HG03108 (cell line): ENCODE data around the gene VCP.

Experiments used
- ATAC-seq: cut with Tn5 transposase; IDR thresholded peaks from one replicate; pipeline ENCODE4 v1.9.1; 2021; ENCODE audit warnings: moderate library complexity; ENCODE audit not compliant: unreplicated experiment

The VCP gene

DNA sequence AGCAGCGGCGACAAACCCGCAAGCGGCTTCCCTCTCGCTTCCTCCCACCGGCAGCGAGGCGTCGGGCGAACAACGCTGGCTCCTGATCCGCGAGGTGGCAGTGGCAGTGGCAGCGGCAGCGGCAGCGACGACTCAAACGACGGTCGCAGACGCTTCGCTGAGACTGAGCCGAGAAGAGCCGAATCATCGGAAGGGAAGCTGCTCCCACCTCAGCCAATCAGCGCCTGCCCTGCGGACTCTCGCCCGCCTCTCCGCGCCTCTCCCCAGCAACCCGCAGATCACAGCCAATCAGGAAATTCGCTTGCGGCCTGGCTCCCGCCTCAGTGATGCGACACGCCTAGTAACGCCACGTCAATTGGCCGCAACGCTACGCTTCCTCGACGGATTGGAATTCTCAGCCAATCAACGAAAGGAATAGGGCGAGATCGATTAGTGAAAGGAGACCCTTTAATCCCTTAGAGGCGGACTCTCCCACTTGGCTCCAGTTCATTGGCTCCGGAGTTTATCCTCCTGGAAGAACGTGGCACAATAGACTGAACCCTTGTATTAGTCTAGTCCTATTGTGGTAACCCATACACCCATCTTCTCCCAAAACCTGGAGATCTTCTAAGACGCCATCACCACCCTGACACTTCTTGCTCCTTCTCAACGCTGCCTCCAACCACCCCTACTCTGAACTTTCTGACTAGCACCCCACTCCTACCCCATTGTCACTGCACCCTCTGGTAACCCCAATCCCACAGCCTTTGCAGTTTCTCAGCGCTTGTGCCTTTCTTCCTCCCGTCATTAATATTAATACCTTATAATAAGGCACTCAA, at the start of gene VCP:
VCP (minus strand) TSS at position 165 of the 818 bp plus-strand sequence. CDS start 272 bp downstream, outside the sequence.
- peak; percentile 77 for ATAC-seq

DNA sequence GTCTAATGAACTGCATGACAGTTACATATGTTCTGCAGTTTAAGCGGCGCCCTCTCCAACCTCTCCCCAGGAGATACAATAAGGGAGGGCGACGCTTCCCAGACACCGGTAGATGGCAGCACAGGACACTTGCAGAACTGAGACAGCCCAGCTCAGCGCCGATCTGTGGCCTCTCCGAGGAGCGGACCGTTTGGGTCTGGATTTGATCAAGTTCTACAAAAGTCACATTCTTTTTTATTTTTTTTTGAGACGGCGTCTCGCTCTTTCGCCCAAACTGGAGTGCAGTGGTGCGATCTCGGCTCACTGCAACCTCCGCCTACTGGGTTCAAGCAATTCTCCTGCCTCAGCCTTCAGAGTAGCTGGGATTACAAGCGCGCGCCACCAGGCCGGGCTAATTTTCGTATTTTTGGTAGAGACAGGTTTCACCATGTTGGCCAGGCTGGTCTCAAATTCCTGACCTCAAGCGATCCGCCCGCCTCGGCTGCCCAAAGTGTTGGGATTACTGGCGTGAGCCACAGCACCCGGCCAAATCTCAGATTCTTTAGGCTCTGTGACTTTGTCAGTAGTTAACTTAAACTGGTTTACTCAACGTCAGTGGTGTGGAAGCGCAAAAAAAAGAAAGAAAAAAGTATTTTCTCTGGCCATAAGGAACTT, 44.6 kb upstream of the VCP start:
- peak; percentile 42 for ATAC-seq

DNA sequence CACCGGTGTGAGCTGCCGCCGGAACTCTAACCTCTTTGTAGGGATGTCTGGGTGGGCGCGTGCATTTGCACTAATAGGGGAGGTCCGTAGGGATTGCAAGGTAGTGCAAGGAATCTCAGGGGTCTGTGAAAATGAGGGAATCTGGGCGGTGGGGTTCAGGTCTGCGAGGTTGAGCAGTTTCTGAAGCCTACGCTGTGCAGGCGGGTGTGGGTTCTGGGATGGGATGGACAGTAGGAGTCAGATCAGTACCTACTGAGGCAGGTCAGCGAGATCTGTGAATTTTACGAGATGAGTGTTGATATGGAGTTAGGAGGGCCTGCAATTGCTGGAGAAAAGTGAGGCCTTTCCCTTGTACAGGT, 44.1 kb upstream of the VCP start:
- no peak for ATAC-seq

DNA sequence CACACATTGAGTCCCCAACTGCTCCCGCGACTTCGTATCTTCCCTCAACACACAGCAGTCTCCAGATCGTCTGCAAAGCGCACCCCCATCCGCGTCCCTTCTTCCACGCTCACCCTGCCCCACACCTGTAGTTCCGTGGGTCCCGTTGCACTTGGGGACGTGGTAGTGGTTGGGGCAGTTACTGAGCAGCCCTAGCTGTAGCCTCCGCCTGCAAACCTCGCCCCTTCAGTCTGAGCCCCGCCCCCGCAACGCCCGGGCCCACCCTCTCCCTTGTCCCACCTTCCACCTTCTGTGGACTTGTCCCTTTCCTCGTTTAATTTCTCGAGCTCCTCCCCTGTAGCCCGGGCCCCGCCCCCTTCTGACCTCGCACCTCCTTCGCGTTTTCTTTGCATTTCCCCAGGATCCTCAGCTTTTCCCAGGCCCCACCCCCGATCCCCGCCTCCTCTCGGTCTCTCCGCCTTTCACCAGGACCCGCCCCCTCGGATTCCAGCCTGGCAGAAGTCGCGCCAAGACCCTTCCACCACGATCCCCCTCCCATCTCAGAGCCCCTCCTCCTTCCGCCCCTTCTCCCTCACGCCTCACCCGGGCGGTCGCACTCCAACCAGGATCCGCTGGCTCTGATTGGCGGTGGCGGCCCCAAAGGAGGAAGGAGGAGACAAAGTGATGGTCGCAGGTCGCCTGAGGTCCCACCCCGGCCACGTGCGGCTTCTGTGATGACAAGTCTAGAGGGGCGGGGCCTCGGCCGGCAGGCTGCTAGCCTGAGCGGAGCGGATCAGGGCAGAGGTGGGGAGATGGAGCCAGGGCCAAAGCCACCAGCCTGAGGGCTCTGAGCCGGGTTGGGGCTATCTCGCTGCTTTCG, 43.5 kb upstream of the VCP start, which contains the start of gene ATOSB:
ATOSB (minus strand) TSS at position 183 of the 859 bp plus-strand sequence. CDS start 7,588 bp downstream, outside the sequence.
- ATAC-seq: peak; percentile 42

DNA sequence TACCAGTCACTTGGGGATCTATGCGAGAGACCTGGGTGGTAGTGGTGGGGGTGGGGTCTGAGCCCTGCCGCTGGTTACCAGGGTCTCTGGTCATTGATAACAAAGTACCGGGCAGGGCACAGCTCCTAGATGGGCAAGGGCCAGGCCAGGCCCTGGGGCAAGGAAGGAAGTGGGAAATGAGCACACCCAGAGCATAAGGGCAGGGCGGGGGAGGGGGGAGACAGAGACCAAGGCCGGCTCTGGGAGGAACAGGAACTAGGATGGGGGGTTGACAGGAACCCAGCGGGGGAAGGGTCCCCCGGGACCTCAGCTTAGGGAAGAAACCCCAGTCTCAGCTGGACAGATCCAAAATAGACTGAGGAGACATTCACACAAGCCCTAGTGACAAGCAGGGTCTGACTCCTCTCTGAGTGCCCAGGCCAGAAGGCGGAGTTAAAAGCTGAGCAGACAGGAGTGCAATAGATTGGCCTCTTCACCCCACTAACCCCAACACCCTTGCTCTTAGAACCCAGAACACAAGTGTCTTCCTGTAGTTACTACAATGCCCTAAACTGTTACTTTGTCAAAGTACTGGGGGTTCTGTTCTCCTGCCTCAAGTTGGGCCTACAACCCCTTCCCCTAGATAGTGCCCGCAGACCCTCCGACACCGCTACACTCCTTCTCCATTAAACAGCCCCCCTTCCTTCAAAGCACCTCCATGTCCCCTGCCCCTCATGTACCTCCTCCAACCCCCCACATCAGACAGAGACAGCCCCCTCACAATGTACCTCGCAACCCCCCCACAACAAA, 42.6 kb upstream of the VCP start:
- ATAC-seq: no peak

DNA sequence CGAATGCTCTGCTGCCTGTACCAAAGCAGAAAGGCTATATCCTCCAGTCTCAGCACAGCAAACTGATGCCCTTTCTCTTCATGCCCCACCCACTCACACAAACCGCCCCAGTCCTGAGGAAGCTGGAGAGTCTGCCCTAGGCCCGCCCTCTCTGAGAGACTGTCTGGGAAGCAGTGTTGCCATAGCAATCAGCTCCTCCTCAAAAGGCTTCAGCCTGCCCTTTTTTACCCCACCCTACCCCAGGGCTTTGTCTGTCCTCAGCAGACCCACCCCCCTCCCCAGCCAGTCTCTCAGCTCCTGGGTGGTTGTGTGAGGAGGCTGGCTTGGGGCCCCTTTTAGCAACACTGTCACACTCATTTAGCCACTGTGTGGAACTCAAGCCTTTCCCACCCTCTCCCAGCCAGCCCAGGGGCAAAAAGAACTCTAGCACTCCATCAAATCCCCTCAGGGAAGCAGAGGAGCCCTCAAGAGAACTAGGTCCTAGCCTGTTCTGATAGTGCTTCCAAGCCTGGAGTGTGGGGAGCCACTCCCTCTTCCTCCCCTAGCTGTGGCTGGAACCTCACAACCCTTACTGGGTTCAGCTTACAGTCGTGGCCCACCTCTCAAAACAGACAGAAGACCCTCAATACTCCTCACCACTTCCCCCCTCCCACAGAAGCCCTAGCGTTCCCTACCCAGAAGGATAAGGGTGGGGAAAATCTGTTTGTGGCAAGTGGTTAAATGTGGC, 41.9 kb upstream of the VCP start:
- no peak for ATAC-seq

DNA sequence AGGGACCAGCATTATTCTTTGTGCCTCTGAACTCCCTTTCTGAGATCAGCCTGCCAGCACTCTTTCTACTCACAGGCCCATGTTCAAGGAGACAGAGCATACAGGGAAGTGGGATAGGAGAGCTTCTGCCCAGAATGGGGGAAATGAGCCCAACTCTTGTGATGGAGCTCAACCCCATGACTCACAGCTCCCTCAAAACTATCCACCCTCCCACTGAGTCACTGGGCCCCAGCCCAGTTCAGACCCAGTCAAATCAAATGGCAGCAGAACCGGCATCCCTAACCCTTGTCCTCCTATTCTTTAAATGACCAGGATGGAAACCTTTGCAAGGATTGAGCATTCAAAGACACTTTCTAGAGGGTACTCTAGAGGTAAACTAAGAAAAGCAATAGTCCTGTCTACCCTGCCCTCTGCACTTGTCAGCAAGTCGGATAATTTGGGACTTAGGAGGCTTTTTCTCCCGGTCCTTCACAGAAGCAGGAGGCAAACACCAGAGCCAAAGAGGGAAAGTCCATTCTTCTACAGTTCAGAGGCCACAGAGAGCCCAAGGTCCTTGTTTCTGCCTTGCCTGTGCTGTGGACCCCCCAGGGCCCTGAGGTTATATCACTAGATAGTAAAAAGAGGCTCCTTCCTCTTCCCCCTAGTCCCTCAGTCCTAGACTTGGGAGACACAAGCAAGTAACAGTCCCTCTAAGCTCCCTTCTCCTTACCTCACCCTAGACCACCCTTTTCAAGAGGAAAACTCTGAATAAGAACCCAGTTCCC, 40.0 kb upstream of the VCP start:
- ATAC-seq: no peak

DNA sequence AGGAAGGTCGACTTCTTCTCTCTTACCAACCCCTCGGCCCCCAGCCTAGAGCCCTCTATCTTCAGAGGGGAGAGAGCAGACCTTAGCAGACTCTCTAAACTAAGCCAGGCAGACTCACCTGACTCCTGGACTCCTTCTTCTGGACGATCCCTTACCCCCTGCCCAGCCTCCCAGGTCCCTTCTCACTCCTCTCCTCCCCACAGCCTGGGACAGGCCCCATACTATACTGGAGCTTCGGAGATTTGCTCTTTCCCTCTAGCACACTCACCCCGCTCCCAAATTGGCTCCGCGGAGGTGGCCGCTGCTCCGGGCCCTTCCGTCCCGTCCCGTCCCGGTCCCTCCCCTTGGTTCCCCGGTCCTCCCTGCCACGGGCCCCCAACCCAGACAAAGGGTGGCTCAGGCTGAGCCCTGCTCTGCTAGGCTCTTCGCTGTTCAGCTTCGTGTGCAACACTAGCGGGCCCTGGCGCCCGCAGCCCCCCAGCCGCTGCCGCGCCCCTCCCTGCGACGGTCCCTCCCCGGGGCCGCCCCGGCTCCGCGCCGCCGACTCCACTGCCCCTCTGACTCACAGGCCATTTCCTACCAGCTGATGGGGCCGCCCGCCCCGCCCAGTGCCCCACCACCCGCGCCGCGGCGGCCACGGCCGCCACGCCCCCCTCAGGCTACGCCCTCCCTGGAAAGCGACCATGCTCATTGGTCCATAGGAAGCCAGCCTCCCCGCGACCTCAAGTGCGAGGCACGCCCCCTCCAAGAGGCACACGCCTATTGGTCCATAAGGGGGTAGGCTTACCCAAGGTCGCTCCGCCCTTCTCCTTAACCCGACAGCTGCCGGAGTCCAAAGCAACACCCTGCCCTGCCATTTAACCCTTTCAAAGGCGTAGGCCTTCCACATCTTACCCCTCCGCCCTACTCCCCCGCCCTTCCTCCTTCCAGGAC, 38.8 kb upstream of the VCP start:
- ATAC-seq: peak; percentile 70

DNA sequence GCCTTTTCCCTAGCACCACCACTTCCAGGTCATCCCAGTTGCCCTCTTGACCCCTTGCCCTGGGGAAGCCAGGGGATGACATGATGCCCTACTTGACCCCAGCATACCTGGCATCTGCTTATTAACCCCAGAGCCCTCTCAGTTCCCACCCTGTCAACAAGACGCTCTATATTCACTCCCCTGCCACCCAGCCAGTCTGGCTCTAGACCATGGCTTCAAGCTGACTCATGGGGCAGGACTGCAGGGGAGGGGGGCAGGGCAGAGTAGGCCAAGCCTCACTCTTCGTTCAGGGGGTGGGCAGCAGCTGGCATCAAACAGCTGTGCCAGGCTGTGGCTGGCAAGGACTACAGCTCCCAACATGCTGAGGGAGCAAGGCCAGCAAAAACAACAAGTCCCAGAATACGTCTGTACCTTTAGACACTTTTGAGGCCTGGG, 37.9 kb upstream of the VCP start:
- no peak for ATAC-seq

DNA sequence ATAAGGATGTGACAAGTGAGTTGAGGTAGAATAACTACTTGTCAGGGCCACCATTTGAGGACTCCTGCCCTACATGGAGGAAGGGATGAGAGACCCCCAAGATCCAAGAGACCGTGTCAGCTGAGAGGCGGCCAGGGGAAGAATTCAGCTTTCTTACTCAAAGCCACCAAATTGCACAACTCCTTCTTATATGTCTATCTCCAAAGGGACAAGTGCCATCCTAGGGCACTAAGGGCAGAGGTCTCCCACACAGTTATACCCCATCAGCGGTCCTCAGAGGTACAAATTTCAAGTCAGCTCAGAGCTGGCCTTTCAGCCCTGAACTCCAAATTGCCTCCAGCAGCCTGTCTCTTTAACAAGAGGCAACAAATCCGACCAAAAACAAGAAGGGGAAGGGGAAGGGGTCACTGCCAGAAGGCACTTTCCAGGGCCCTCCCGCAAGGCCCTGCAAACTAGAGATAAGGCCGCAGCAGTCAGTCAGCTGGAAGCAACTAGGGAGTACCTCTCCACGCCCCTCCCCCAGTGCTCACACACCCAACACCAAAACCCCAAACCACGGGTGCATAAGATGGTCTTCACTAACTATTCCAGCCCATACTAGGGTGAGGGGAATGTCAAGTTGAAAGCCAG, 36.6 kb upstream of the VCP start:
- ATAC-seq: no peak

DNA sequence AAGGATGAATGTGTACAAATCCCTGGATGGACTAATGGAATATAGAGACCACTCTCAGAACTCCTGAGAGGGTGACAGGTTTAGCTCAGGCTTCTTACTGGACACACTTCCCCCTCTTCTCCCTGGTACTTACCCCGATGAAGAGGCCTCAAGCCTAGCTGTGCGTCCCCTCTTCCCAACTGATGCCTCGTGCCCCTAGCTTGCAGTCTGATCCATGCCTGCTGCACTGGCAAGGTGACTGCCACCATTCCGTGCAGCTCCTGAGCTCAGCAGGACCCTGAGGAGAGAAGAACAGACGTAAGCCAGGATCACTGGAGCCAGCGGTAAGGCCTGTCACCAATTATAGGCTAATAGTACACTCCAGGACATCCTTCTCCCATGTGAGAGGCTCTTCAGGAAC, 36.0 kb upstream of the VCP start:
- ATAC-seq: no peak

DNA sequence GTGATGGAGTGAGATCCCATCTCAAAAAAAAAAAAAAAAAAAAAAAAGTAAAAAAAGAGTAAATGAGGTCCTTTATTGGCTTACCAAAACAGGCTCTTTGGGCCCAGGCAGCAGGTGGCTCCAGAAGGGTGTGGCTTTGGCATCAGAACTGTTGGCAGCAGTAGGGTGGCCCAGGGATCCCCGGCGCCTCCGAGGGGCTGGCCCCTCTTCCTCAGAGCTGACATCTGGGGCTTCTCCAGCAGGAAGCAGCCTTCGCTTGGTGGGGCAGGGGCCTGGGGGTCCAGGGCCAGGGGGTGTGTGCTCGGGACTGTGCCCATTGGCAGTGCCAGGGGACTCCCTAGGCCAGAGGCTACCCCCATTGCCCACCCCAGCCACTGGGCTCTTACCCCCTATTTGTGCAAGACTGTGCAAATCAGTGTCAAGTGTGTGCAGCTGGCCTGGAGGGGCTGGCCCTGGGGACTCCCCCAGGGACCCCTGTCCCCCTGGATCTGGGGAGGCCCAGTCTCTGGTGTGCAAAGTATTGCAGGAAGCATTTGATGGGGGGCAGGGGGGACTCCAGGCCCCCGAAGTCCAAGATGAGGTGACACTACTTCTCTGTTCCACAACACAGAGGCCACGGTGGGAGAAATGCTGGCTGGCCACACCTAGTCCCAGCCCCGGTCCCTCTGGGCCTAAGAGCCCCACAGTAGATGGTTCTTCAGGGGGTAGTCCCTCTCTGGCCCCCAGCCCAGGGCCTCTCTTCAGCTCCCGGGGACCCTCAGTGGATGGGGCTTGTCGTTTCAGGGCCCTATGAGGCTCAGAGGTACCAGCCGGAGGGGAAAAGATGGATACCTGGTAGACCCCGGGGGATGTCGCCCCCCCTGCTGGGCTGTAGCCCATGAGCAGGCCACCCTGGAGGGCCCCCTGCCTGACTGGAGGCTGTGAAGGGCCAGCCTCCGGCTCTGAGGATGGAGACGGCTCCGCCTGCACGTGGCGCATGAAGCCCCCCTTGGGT, 35.2 kb upstream of the VCP start:
- ATAC-seq: no peak

DNA sequence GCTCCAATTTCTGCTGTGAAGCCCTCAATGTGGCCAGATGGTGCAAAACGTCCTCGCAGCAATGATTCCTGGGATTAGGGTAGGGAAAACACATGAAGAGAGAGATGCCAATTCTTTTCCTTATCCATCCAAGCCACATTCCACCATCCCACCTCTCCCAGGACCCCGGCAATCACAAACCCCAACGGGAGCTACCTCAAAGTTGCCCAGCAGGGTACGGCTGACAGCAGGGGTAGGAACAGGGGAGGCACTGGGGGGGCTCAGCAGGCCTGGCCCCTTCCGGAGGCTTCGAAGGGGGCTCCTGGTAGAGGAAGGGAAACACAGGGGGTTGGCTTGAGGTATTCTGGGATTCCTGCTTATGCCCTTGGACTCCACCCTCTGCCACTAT, 33.9 kb upstream of the VCP start:
- ATAC-seq: no peak

DNA sequence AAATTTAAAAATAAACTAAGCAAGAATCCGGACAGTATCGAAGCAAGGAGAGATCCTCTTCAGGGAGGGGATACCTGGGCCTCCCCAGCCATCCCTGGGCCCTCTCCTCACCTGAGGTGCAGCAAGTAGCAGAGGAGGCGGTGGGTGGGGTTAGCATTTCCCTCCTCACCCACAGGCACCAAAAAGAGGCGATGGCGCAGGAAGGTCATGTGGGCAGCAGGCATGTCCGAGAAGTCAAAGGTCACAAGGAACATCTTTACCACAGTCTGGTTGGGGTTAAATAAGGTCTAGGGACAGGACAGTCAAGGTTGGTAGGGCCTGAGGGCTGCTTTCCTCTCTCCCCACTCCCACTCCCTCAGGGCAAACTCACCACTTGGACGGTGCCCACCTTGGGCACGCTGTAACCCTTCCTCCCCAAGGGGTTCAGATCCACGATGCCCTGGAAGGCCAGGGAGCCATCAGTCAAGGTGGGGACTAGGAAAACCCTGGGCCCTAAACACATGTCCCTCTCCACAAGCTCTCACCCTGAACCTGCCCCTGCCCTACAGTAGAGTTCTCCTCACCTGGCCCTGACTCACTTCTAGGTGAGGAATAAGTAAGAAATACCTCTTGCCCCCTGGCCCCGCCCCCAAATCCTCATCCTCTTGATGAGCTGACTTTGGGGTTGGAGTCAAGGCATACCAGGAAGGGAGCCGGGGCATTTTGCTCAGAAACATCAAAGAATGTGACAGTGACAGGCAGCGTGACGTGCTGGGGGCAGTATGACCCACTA, 33.3 kb upstream of the VCP start:
- no peak for ATAC-seq

DNA sequence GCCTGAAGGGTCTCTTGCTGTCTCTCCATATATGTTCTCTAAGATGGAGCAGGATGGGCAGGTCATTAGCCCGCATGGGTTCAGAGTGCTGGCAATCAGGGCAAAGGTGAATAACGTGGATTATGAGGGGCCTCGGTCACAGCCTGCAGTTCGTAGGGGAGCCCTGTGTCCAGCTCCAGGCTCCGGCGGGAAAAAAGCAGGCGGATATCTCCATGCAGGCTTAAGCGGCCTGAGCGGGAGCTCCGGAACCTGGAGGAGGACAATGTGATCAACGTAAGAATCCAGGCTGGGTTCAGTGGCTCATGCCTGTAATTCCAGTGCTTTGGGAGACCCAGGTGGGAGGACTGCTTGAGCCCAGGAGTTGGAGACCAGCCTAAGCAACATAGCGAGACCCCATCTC, 32.7 kb upstream of the VCP start:
- ATAC-seq: no peak

DNA sequence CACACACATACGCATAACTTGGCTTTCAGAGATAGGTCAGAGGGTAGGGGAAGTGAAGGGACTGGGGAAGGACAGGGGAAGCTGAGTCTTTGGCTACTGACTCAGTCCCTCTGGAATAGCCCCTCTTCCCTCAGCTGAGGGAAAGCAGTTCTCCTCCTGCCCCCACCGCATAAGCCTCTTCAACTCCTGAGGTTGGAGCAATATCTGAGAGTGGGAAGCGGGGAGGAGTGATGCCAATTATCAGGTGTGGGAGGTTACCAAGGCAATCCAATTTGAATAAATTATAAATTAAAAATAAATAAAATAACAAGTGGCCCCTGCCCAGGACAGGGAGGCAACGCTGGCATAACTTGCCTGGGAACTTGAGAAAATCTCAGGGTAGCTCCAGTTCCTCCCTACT, 32.2 kb upstream of the VCP start:
- ATAC-seq: no peak
